Amygdala (tissue), 56 donors: ENCODE results near the gene CHN2.
"Not testable (repeated sequence)": the region's sequence is repeated elsewhere in the genome, so short reads cannot be mapped to it uniquely, and the experiment has no call there.

Experiments used
- DNase-seq, 56 donors: peaks; one replicate each; lab custom pipeline; 2025; lab: John Stamatoyannopoulos, UW

CHN2 gene

DNA sequence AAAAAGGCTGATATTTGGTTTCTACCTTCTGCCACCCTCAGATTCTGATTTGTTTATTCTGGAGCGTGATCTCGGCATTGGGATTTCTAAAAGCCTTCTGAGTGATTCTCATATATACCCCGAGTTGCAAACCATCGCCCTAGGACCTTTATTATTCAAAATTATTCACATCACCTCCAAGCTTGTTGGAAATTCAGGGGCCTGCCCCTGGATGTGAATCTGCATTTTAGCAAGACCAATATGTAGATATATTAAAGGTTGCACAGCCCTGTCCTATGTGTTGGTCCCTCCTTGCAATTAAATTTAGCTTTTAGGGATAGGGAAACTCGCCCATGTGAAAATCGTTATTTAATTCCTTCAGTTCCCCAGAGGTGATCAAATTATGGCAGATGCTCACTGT lies 9.0 kb upstream of the CHN2 start:
- no peak for DNase-seq

DNA sequence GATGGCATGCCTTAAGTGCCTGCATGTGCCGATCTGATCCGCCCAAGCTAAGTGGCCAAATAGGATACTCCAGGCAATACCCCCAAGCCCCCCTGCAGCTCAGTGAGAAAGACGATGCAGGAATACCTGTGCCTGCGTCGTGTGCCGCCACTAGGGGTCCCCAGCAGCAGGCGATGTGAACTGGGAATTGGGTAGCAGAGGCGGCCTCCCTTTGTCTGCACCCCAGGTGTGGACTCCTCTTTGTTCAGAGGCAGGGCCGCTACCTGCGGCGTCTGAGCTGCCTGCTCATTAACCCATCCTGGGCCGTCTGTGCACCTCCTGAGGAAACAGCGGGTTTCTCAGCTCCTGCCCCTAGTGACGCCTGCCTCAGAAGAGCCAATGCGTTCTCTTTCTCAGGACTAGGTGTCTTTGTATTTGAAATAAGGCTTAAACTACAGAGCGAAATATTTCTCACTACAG lies 4.8 kb upstream of the CHN2 start:
- DNase-seq = peak in 46 of 56 donors; percentile 7 to 76 (median 42)

DNA sequence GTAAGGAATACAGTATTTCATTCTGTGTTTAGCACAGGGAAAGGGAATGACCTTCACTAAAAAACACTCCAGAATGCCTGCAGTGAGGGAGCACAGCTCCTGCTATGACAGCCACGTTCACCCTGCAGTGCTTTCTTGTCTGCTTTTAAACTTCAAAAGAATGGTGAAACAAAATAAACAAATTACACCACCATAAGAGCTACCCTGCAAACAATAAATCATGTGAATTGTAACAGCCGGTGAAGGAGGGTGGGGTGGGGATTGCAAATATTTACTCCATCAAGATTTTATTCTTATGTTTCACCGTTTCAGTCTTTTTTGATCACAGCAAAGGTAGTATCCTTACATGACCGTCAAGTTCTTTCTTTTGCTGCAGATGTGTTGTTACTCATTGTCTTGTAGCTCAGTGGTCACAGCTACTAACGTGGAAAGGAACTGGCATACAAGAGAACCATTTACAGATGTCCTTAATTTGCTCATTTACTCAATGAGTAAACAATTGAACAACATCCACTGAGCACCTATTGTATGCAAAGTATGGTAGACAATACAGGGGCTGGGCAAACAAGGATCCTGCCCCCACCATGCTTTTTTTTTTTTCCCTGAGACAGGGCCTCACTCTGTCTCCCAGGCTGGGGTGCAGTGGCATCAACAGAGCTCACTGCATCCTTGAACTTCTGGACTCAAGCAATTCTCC lies 4.1 kb upstream of the CHN2 start:
- no peak for DNase-seq

DNA sequence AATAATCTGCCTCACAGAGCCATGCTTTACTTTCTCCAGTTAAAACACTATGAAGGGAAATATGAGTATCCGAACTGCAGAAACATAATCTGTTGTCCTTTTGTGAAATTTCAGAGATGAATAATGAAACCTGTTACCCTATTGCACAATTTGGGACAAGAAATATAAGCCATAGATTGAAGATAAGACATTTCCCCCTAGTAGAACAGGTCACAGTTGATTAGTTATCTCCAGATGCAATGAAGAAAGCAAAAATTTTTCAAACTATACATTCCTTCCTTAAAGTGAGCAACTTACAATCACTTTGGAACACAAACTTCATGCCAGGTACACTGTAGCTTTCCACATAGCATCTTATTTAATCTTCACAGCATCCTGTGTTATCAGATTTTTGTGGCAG lies 2.3 kb upstream of the CHN2 start:
- DNase-seq = no peak

DNA sequence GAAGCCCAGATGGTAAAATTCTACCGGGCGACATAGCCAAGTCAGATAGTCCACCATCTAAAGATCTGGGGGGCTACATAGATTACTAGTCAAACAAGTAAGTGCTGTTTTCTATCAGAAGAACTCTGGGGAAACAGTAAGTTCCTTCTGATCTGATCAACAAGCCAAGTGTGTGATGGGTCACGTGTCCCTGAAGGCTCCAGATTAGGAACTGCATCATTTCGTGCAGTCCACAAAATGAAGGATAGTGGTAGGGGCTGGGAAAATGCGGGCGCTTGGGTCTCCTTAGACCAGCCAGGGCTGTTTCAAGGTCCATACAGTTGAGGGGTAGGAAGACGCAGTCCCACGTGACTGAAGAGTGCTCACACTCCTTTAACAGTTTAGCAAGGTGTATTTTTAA lies 1.8 kb upstream of the CHN2 start:
- peak in 1 of 56 donors; percentile 7 for DNase-seq

DNA sequence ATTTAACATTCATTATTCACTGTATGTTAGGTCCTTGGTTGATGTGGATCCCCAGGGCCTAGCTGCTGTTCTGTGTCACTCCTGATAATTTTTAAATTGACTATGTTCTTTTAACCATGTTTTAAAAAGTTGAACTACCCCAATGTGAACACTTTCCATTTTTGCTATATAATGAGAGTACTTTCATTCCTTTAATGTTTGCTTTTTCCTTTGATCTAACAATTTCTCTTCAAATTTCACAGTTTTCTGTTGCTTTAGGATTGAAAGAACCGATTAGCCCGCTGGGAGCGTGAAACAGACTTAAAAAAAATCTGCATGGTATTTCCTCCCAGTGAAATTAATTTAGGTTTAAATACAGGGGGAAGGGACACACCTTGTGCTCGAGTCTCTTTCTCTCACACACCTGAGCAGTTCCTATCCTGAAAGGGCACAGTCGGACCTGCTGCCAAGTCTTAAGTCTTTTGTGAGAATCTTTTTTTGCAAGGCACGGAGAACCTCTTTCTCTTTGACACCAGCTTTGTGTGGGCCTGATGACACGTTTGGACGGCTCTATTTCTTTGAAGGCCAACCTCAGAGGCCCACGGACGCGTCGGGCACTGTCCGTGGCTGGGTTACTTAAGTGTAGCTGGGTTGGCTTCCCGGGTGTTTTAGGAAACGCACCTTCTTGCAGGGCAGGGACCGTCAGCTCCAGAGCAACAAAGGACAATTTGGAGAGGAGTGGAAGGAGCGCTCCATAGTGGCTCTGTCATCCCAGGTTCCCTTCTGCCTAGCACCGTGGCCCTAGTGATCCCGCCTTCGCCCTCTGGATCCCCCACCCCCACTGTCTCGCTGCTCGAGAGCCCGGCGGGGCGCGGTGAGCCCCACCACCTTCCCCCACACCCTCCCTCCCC lies 1.0 kb upstream of the CHN2 start:
- peak in 2 of 56 donors; percentile 19 to 55 for DNase-seq

DNA sequence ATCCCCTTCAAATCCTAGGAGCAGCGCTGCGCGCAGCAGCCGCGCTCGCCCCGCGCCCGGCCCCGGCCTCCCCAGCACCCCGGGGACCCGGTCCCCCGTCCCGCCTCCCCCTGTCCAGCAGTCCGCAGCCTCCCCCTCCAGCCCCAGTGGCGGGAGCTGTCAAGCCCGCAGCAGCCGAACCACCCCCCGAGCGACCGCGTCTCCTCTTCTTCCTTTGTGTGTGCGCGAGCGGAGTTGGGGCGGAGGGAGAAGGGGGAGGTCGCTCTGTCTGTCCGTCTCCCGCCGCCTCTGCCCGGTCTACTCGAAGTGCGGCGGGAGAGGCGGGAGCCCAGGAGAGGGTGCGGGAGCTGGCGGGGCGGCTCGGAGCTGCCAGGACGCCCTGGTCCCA lies 375 bp upstream of the CHN2 start:
- DNase-seq = peak in 9 of 56 donors; percentile 19 to 60 (median 49)

DNA sequence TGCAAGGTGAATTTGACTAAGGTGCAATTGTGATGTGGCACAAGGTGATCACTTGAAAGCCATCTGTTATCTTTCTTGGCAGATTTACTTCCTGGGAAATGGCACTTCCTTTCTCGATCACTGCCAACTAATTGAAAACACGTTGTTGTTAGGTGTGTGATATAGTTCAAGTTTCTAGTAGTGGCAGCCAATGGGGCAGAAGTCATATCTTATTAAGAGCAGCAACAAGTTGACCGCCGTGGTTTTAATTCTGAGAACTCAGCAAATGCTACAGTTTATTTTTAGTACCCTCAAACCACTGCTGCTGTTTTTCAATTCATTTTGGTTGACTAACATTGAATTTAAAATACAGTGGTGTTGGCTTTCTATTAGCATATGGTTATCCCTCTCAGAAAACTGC lies 1.6 kb downstream of the CHN2 start:
- no peak for DNase-seq

DNA sequence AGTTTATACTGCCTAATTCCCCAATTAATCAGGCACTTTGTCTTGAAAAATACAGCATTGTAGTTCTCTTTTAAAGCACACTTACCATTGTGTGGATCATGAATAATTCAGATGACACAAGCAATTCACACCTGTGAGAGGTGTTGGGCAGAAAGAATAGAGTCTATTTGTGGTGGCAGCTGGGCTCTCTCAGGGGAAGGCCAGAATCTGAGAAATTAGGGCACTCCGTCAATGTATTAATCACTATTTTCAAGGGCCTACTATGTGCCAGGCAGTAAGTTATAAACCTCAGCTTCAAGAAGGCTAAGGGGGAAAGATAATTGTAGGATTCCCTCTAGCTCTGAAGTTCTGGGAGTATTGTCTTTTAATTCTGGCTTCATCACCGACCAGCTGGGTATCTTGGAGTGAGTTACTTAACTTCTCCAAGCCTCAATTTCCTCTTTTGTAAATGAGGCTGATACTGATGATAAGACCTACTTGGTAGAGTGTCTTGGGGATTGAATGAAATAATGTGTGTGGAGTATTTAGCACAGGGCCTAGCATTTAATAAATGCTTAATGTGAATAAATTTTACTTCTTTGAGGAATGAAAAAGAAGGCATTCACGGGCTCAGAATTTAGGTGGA lies 2.5 kb downstream of the CHN2 start:
- DNase-seq = no peak

DNA sequence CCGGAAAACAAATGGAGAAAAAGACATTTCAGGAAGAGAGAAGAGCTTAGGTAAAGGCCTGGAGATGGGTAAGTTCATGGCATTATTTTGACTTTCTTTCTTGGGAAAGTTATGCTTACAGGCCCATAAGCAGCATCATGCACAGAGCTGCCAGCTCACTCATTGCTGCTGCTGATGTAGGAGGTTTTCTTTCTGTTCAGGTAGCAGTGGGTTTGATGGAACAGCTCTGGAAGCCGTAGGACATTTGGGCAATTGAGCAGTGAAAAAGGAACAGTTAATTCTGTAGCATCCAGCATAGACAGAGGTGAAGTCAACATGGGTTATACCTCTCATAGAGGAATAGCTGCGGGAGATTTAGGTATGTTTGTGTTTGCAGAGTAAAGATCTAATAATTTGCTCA lies 3.3 kb downstream of the CHN2 start:
- no peak for DNase-seq

DNA sequence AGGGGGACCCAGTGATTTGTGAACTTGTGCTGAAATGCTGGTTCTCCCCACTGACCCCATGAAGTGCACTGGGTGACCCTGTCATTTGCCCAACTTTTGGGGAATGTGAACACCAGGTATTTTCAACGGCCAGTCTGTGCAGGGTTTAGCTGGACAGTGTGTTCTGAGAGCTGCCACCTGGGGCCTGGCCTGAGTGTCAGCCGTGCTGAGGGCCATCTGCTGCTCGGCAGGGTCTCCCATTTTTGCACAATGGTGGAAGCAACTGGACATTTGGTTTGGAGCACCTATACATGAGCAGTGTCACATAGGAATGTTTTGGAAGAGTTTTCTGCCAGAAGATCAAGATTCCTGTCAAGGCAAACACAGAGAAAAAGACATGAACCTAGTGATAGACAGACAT lies 5.2 kb downstream of the CHN2 start:
- DNase-seq = no peak

DNA sequence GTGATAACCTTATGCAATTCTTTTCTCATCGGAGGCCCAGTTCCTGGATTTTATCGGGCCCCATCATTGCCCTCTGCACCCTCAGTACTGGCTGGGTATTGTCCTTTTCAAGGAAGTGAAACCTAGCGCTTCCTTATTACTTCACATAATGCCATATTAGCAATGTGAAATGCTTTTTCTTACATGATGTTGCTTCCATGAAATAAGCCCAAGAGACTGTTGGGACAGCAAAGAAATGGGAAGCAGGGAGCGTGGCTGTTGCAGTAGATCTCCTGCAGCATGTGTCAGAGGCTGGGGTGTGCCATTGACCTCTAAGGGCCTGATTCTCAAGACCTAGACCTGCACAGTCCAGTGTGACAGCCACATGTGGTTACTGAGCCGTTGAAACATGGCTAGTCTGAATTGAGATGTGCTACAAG lies 8.1 kb downstream of the CHN2 start:
- DNase-seq = peak in 1 of 56 donors; percentile 6

DNA sequence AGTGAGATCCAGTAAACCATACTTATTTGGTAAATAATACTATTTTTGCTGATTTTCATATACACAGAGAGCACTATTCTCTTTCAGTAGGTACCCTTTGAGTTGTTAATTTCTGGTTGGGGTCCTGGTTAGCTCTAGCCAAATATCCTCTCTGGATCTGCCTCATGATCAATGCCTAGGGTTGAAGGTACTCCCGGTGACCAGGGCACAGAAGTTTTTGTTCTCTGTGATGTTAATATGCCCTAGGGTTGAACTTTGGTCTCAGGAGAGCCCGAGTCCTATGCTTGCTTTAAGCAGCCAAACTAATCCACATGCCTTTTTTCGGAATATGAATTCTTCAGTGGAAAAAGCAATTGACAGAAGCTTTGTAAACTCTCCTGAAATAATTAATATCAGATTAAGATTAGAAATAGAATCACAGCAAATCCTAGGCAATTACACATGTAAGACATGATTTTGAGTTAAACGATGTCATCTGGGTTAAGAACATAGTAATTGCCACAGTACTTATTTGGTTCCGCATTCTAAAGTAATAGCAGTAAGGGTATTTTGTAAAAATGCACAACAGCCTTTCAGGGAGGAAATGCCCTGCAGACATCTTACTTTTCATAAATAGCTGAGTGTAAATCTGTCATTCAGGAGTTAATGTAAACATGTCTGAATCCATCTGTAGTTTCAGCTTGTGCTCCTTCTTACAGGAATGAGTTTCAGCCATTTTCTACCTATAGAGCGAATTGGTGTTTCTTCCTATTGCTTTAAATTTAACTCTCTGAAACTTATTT lies 10.1 kb downstream of the CHN2 start:
- DNase-seq = no peak

DNA sequence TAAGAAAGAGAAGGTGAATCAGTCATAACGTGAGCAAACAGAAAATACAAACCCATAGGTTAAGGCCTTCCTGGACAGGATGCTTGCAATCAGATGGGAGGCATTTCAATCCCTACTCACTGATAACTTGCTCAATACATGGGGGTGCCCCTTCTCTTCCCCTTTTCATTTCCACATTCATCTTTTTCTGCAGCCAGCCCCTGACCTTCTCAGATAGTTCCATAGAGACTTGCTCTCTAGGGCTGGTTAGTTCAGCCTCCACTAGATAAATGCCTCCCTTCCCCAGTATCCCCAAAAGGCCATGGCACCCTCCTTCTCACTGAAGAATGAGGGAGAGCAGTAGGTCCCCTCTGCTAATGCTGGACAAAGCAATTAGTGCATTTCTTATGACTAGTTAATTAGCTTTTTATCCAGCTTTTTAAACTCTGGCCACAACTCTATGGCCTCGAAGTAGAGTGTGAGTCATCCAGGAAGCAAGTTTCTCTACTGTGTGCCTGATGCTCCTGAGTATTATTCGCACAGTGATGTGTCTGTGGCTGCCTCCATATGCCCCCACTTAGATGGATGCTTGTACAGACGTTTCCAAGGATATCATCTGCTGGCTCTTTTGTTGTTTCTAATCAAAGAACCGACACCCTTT lies 12.7 kb downstream of the CHN2 start:
- DNase-seq = peak in 1 of 56 donors; percentile 2

DNA sequence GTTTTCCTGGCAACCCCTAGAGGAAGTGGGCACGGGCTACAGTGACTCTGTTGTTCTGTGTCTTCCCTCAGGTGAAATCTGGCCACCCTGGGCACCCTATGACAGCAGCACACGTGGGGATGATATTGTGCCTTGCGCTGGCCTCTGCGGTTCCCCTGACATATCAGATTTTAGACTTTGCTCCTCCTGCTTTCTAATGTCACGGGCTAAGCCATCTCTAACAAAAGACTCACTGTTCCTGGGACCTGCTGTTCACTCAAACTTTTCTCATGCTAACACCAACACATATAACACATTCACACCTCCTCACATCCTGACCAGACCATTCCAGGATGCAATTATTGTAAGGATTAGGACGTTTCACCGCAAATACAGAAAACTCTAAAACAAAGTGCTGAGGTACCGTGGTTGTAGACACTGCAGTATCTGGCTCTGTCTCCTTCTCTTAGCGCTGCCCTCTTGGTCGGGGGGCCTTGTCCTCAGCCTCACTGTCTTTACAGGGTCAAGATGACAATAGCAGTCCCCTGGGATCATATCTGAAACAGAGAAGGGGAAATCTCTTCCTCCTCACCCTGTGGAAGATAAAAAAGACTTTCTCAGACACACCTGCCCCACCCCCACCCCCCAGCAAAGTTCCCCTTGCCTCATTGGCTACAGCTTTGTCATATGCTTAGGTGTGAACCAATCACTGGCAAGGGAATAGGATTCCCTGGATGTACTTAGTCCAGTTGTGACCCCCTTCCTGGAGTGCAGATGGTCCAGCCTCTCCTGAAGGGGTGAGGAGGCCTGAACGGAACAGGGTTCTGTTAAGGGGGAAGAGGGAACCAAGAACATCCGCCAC lies 14.1 kb downstream of the CHN2 start:
- DNase-seq = no peak

DNA sequence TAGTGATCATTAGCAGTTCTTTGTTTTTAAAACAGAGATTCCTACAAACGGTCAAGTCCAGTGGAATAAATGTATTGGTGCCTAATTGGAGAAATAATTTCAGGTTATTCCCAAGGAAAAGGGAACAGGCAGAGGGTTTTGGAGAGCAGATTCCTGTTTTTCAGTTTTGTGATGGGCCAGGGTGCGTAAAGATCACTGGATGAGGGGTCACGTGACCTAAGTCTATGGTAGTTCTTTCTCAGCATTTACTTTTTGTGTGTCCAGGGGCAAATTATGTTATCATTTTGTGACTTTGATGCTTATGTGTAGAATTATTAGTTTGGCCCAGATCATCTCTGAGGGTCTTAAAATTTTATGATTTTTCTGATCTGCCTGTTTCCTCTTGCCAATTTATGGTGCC lies 15.2 kb downstream of the CHN2 start:
- no peak for DNase-seq

DNA sequence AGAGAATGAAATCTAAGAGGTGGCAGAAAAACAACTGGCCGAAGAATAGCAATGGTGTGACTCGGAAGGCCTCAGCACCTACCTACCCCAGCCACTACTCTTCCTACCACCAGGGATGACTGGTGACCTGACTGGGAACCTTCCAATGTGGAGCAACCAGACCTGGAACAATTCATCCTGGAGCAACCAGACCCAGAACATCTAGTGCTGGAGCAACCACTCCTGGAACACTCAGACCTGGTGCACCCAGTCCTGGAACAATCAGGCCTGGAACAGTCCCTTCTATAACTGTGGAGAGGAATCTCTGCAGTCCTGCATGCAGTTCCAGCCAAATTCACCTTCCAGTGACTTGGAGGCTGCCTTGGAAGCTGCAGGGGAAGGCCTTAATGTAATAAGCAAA lies 18.2 kb downstream of the CHN2 start:
- not testable (repeated sequence) for DNase-seq

DNA sequence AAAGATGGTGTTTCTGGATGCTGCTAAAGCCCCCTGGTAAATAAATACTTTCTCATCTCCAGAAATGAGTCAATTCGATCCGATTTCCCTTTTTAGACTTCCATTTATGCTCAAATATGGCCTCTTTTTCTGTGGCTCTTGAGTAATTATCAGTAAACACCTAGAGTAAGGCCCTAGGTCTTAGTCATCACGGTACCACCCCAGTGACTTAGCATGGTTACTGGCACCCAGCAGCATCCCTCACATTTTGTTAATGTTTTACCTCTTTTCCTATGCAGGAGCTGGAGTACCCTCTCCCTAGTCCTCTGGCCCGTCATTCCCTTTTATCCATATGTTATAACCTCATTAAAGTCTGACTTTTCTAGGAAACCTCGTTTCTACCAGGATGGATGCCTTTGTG lies 19.5 kb downstream of the CHN2 start:
- no peak for DNase-seq

DNA sequence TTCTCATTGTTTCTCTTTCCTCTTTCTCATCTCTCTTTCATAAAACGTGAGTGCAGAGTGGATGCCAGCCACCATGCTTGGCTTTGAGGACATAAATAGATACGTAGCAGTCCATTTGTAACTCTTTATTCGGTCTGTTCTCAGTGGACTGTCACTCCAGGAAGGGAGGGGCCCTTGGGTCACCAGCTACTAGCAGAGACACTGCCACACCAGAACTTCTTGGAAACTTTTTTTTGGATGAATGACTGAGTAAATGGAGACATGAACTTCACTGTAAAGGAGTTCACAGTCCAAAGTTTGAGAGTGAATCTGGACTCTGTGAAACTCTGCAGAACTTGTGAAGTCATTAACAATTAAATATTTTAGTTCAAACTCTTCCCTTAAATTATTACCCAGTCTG lies 20.2 kb downstream of the CHN2 start:
- DNase-seq = no peak
